Esophagus muscularis mucosa (tissue), 4 donors: ENCODE results near the gene RABEP2. TPM values are rescaled to one million over a fixed set of nuclear protein-coding genes. Genes with fewer than 3 reads are reported as not detected.
"Not testable (repeated sequence)": the region's sequence is repeated elsewhere in the genome, so short reads cannot be mapped to it uniquely, and the experiment has no call there.

Experiments used
- DNase-seq: peaks from one replicate; pipeline ENCODE4 v3.0.0-alpha.2; 2017; ENCODE audit errors: extremely low spot score
- H3K27ac ChIP-seq, 4 donors: fragments of 200-600 bp; sonication (generic); replicated peaks in 1 of 4; 1 replicate in 3 of 4; 2 replicates in 1 of 4; pipeline ENCODE4 v1.5.1; 2016 to 2019; ENCODE audit warnings: mild to moderate bottlenecking in 1 of 4
- H3K27me3 ChIP-seq, 4 donors: fragments of 200-600 bp; sonication (generic); one replicate each; pipeline versions ENCODE4 v1.5.1 to v1.6.0; 2016 to 2019
- H3K36me3 ChIP-seq, 4 donors: fragments of 200-600 bp; sonication (generic); one replicate each; pipeline ENCODE4 v1.5.1; 2016 to 2019
- H3K4me1 ChIP-seq, 4 donors: fragments of 200-600 bp; sonication (generic); one replicate each; pipeline ENCODE4 v1.5.1; 2016 to 2019
- H3K4me3 ChIP-seq, 4 donors: fragments of 200-600 bp; sonication (generic); 1 replicate in 2 of 4; 2 replicates in 2 of 4; pipeline ENCODE4 v1.5.1; 2016 to 2019; ENCODE audit warnings: mild to moderate bottlenecking in 4 of 4, moderate library complexity in 1 of 4
- H3K9me3 ChIP-seq, 4 donors: fragments of 200-600 bp; sonication (generic); 1 replicate in 3 of 4; 2 replicates in 1 of 4; pipeline ENCODE4 v1.5.1; 2016 to 2019
- EP300 ChIP-seq: sonication (generic); formaldehyde crosslinking; IDR thresholded peaks from one replicate; pipeline ENCODE4 v1.6.1; 2017; ENCODE audit warnings: antibody characterized with exemption
- POLR2A ChIP-seq: fragments of 450-650 bp; IDR thresholded peaks from one replicate; pipeline ENCODE4 v1.6.1; 2017; ENCODE audit warnings: antibody characterized with exemption, moderate library complexity, mild to moderate bottlenecking, low read depth
- POLR2AphosphoS5 ChIP-seq, 2 donors: sonication (generic); formaldehyde crosslinking; IDR thresholded peaks; one replicate each; pipeline ENCODE4 v1.6.1; 2017; ENCODE audit warnings: antibody characterized with exemption in 2 of 2
- WGBS: methylation state at CpG from one replicate; pipeline ENCODE4 v1.1.5; 2018; 5-methylcytosine and 5-hydroxymethylcytosine counted together
- intact Hi-C: fragments of 100-400 bp; cut with DNase I; formaldehyde crosslinking; loops from one replicate; pipeline ENCODE4 v1.15.1; 2023
- total RNA-seq, 4 donors: library from RNA; depleted of rRNA; stranded (reverse); fragments of >200 nt; gene quantifications; one replicate each; pipeline versions ENCODE4 v1.1.0 to v1.2.1, GENCODE V29; 2016
- TF ChIP-seq, protein P1 (sequence below), 3 experiments: fragments of 200-600 bp in 2 of 3; fragments of 450-650 bp in 1 of 3; sonication (generic) in 2 of 3; IDR thresholded peaks; one replicate each; pipeline ENCODE4 v1.5.1; 2017 to 2019; ENCODE audit warnings: antibody characterized with exemption in 3 of 3, mild to moderate bottlenecking in 2 of 3, moderate library complexity in 1 of 3

The RABEP2 gene
- total RNA-seq, 4 donors from 2014 or later: 15.0 to 27.2 (median 16.7) TPM

DNA sequence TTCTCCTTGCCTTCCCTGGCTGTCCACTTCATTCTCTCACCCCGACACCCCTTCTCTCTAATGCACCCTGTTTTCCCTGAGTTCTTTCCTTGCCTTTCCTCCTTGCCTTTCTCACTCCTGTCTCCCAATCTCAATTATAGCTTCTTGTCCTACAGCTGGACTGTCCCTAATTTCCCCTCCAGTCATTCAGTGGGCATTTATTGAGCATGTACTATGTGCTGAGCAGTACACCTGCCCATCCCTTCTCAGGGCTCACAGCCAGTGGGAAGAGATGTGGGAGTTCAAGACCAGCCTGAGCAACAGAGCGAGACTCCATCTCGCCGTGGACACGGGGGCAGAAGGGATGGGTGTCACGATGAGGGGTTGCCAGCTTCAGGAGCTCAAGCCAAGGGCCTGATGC is 41.0 kb downstream of the RABEP2 start:
- peaks cover 12 to 17% (median 15%) of the 10 kb centered on the region in 4 donors for H3K4me1 ChIP-seq
- H3K4me3 ChIP-seq: no peak overlapping the region
- peaks cover 0 to 38% (median 4%) of the 10 kb centered on the region in 4 donors for H3K27me3 ChIP-seq
- no peak for TF ChIP-seq POLR2AphosphoS5 (IDR thresholded peaks at IDR 0.05)
- no peak for TF ChIP-seq POLR2A
- TF ChIP-seq, protein P1, sequence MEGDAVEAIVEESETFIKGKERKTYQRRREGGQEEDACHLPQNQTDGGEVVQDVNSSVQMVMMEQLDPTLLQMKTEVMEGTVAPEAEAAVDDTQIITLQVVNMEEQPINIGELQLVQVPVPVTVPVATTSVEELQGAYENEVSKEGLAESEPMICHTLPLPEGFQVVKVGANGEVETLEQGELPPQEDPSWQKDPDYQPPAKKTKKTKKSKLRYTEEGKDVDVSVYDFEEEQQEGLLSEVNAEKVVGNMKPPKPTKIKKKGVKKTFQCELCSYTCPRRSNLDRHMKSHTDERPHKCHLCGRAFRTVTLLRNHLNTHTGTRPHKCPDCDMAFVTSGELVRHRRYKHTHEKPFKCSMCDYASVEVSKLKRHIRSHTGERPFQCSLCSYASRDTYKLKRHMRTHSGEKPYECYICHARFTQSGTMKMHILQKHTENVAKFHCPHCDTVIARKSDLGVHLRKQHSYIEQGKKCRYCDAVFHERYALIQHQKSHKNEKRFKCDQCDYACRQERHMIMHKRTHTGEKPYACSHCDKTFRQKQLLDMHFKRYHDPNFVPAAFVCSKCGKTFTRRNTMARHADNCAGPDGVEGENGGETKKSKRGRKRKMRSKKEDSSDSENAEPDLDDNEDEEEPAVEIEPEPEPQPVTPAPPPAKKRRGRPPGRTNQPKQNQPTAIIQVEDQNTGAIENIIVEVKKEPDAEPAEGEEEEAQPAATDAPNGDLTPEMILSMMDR (IDR thresholded peaks at IDR 0.05): no peak
- no peak for TF ChIP-seq EP300
- DNase-seq: no peak
- no peak overlapping the region for H3K27ac ChIP-seq
- 93% methylated on average over 6 of the region's 6 CpGs for WGBS
- intact Hi-C loops: no loop called here
- H3K36me3 ChIP-seq: no peaks in the 10 kb centered on the region
- no peaks in the 10 kb centered on the region for H3K9me3 ChIP-seq

DNA sequence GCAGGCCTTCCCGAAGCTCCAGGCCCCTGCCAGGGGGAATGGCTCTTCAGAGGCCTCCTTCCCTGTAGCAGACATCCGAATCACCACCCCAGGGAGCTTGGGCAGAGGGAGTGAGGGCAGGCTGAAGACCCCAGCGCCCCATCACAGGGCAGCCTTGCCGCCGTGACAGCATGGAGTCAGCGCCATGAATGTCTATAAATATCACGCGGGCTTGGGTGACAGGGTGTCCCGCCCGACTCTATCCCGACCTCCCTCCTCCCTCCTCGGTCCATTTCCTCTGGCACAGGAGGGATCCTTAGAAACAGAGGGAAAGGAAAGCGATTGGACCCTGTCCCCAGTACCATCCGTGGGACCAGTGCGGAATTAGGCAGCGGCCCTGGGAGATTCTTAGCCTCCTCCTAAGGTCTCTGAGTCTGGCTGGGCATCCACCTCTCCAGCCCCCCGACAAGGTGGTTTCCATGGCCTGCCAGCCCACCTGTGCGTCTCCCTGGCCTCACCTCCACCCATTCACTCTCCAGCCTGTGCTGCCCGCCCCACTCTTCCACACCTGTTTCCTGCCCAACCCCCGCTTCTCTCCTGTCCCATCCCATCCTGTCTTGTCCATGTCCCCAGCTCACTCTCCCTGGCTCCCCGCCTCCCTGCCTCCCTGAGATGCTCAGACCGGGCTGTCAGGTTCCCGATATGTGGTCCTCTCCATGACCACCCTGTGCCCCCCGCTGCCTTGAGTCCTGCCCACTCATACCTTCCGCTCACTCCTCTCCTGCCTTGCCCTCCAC is 41.6 kb downstream of the RABEP2 start:
- H3K27me3 ChIP-seq: peaks cover 0 to 38% (median 4%) of the 10 kb centered on the region in 4 donors
- no peaks in the 10 kb centered on the region for H3K9me3 ChIP-seq
- whole genome bisulfite sequencing: 70% methylated on average over 24 of the region's 25 CpGs
- H3K27ac ChIP-seq: no peak overlapping the region
- no peaks in the 10 kb centered on the region for H3K36me3 ChIP-seq
- intact Hi-C loops: no loop called here
- no peak for DNase-seq
- no peak overlapping the region for H3K4me3 ChIP-seq
- no peak for TF ChIP-seq EP300
- TF ChIP-seq, protein P1 (IDR thresholded peaks at IDR 0.05): no peak
- TF ChIP-seq POLR2A: no peak
- no peak for TF ChIP-seq POLR2AphosphoS5 (IDR thresholded peaks at IDR 0.05)
- peaks cover 14 to 21% (median 19%) of the 10 kb centered on the region in 4 donors for H3K4me1 ChIP-seq

DNA sequence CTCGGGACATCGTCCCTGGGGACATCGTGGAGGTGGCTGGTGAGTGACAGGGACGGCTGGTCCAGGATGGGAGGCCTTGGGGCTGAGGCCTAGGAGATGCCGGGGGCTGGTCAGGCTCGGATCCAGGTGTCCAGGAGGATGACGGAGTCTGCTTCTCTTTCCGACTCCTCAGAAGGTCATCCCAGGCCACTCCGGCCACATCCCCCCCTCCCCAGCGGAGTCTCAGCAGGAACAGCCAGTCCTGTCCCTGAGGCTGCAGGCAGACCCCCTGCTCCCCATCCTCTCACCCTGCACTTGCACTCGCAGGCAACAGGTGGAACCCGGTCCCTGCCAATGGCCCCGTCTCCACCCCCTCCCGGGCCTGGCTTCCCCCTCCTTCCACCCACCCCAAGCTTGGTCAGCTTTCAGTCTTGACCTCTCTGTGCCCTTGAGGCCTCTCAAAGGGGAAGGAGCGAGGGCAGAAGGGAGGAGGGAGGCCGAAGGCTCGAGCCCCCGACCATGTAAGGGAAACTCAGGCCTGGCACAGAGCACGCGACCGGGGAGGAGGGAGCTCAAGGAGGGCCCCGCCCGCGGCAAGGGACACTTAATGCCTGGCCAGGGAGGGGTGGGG is 42.4 kb downstream of the RABEP2 start:
- intact Hi-C loops: no loop called here
- TF ChIP-seq, protein P1 (IDR thresholded peaks at IDR 0.05): no peak
- TF ChIP-seq POLR2AphosphoS5 (IDR thresholded peaks at IDR 0.05): no peak
- TF ChIP-seq EP300: no peak
- no peak for TF ChIP-seq POLR2A
- Histone ChIP-seq H3K4me3 (no peak overlapping the region), H3K36me3 (no peaks in the 10 kb centered on the region), H3K27me3 (peaks cover 0 to 38% (median 4%) of the 10 kb centered on the region in 4 donors), H3K4me1 (peaks cover 14 to 21% (median 19%) of the 10 kb centered on the region in 4 donors), H3K27ac (no peak overlapping the region), H3K9me3 (no peaks in the 10 kb centered on the region)
- no peak for DNase-seq
- WGBS: 53% methylated on average over 12 of the region's 24 CpGs

DNA sequence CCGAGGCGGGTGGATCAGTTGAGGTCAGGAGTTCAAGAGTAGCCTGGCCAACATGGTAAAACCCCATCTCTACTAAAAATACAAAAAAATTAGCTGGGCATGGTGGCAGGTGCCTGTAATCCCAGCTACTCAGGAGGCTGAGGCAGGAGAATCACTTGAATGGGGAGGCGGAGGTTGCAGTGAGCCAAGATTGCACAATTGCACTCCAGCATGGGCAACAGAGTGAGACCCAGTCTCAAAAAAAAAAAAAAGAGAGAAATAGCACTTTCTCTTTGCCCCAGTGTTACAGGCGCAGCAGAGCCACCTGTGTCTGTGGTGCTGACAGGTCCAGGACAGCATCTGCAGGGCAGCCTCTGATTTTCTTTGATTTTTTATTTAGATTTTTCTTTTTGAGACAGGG is 43.5 kb downstream of the RABEP2 start:
- H3K27ac ChIP-seq, intact Hi-C loops, H3K4me3 ChIP-seq, DNase-seq, H3K36me3 ChIP-seq, H3K9me3 ChIP-seq: not testable (repeated sequence)
- 81% methylated on average over 4 of the region's 4 CpGs for WGBS
- Histone ChIP-seq H3K4me1 (peaks cover 14 to 21% (median 19%) of the 10 kb centered on the region in 4 donors), H3K27me3 (peaks cover 0 to 38% (median 4%) of the 10 kb centered on the region in 4 donors)

DNA sequence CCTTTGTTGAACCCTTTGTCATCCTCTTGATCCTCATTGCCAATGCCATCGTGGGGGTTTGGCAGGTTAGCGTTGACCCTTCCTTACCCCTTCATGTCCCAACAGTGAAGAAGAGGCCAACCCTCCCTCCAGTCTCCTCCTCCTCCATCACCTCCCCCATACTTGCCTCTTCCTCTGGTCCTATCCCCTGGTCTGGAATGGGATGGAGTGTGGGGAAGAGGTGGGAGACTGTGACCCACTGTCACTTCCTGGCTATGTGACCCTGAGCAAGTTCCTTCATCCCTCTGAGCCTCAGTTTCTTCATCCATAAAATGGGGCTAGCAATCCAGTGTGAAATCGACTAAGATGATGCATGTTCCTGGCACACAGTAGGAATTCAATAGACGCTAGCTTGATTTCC is 44.1 kb downstream of the RABEP2 start:
- intact Hi-C loops: no loop called here

More for the DNA sequence above, 44.1 kb downstream of the RABEP2 start:
- Histone ChIP-seq H3K27me3 (peaks cover 0 to 38% (median 4%) of the 10 kb centered on the region in 4 donors), H3K27ac (no peak overlapping the region), H3K9me3 (no peaks in the 10 kb centered on the region), H3K4me3 (no peak overlapping the region), H3K4me1 (peaks cover 14 to 26% (median 19%) of the 10 kb centered on the region in 4 donors), H3K36me3 (no peaks in the 10 kb centered on the region)
- WGBS: 67% methylated on average over 4 of the region's 4 CpGs
- no peak for DNase-seq
- TF ChIP-seq, protein P1 (IDR thresholded peaks at IDR 0.05): no peak
- TF ChIP-seq EP300 (no peak), POLR2A (no peak), POLR2AphosphoS5 (IDR thresholded peaks at IDR 0.05) (no peak)
